ENCODE measurements around the gene HES1. TPM values are rescaled to one million over a fixed set of nuclear protein-coding genes. Genes with fewer than 3 reads are reported as not detected.
A peak's percentile ranks its signal among the peaks of the same experiment; 100 is the strongest.

Gene HES1
- total and polyA plus RNA-seq, 10 of the 15 experiments (the other 5 are each of a cell fraction or from before 2014, with no cell fraction given), result 0.46 to 5.3 (median 2.3) TPM

GRCh38 chr3:194134231-194134756 lies 1.7 kb upstream of the HES1 start (continued):
- no peak for TF ChIP-seq ZNF687 (IDR thresholded peaks at IDR 0.05)
- TF ChIP-seq HDAC6 (IDR thresholded peaks at IDR 0.05; ENCODE audit: unreplicated experiment), result no peak
- no peak for TF ChIP-seq MTA2 (IDR thresholded peaks at IDR 0.05; ENCODE audit: low read depth)
- TF ChIP-seq ZBTB33 (IDR thresholded peaks at IDR 0.05), result no peak
- TF ChIP-seq ESRRA (IDR thresholded peaks at IDR 0.05; ENCODE audit: low read length), result no peak
- no peak for TF ChIP-seq REST (IDR thresholded peaks at IDR 0.05; ENCODE audit: low read depth, low read length)
- no peak for TF ChIP-seq SUPT20H (IDR thresholded peaks at IDR 0.05; ENCODE audit: borderline replicate concordance, control insufficient read depth, low read depth, low read length)
- peak; percentile 4 for TF ChIP-seq SP1 (IDR thresholded peaks at IDR 0.05; ENCODE audit: low read depth, low read length)
- no peak for TF ChIP-seq HDGF (IDR thresholded peaks at IDR 0.05)
- TF ChIP-seq RELB (IDR thresholded peaks at IDR 0.05; ENCODE audit: low read depth), result no peak; the same call in 1 of the 2 replicates
- no peak for TF ChIP-seq SMARCA5 (IDR thresholded peaks at IDR 0.05)
- no peak for TF ChIP-seq WRNIP1 (IDR thresholded peaks at IDR 0.05; ENCODE audit: borderline replicate concordance, low read depth, low read length)
- TF ChIP-seq KAT2A (conservative IDR thresholded peaks at IDR 0.05; ENCODE audit: control insufficient read depth, low read depth, low read length), result no peak
- no peak for TF ChIP-seq SRF (IDR thresholded peaks at IDR 0.05; ENCODE audit: low read depth in 2 of 2, low read length in 2 of 2)
- TF ChIP-seq BHLHE40 (IDR thresholded peaks at IDR 0.05; ENCODE audit: borderline replicate concordance in 1 of 2, low read depth in 2 of 2, low read length in 1 of 2), result peak; percentile 91 to 95
- no peak for TF ChIP-seq CTCF (IDR thresholded peaks at IDR 0.05 in 2 of 3, conservative IDR thresholded peaks at IDR 0.05 in 1 of 3; ENCODE audit: control insufficient read depth in 2 of 3, extremely low read depth in 1 of 3, insufficient read depth in 1 of 3, low read depth in 3 of 3, low read length in 3 of 3)
- TF ChIP-seq SIN3A (IDR thresholded peaks at IDR 0.05; ENCODE audit: low read depth, low read length), result no peak

Measured in GM12878 (cell line).